PC-9 (cell line): Measurements from ENCODE around the gene IL1F10.

Source experiments
- CTCF ChIP-seq: fragments of 200-600 bp; sonication (generic); conservative IDR thresholded peaks from 2 replicates; pipeline ENCODE4 v1.6.1; 2017; ENCODE audit warnings: mixed run types, antibody characterized with exemption, mild to moderate bottlenecking, moderate library complexity
- EZH2 ChIP-seq: fragments of 200-600 bp; sonication (generic); IDR thresholded peaks from 2 replicates; pipeline ENCODE4 v1.8.0; 2017; ENCODE audit warnings: antibody characterized with exemption, low read depth

- no peak for TF ChIP-seq CTCF
- no peak for TF ChIP-seq EZH2
Observed at GRCh38 chr2:113070606-113070975, 2.8 kb downstream of the IL1F10 start.
